ENCODE results near the gene MARVELD3. TPM values are rescaled to one million over a fixed set of nuclear protein-coding genes. Genes with fewer than 3 reads are reported as not detected.

The MARVELD3 gene
- total and polyA plus RNA-seq, 9 of the 15 experiments (the other 6 are each of a cell fraction or from before 2014, with no cell fraction given), result 0.03 to 0.07 (median 0.07) TPM; not detected in 6

DNA sequence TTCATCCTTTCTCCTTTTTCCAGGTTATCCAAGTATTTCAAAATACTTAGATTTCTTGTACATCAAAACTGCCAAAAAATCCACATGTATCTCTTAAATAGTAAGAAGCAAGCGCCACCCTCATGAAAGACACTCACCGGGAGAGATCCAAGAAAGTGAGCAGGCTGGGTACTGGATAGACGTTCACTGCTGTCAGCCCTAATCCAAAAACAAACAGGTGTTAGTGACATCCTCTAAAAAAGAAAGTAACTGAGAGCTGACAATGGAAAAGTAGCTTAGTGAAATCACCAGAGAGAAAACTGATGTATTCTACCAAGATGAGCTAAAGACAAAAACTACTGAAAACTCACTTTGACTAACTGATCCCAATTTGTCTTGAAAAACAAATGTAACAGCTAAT is 46.1 kb downstream of the MARVELD3 start (continued):
- TF ChIP-seq REST (IDR thresholded peaks at IDR 0.05; ENCODE audit: borderline replicate concordance), result no peak
- TF ChIP-seq REST (CRISPR knock-in tag; IDR thresholded peaks at IDR 0.05; ENCODE audit: low read depth), result no peak
- no peak for TF ChIP-seq MTA1 (IDR thresholded peaks at IDR 0.05; ENCODE audit: borderline replicate concordance)
- no peak for TF ChIP-seq ZNF668 (CRISPR knock-in tag; IDR thresholded peaks at IDR 0.05)
- TF ChIP-seq ZNF766 (CRISPR knock-in tag; conservative IDR thresholded peaks at IDR 0.05), result no peak
- TF ChIP-seq ATF1 (CRISPR knock-in tag; IDR thresholded peaks at IDR 0.05), result no peak
- no peak for TF ChIP-seq ATF1 (tag; IDR thresholded peaks at IDR 0.05)
- TF ChIP-seq, protein P1, sequence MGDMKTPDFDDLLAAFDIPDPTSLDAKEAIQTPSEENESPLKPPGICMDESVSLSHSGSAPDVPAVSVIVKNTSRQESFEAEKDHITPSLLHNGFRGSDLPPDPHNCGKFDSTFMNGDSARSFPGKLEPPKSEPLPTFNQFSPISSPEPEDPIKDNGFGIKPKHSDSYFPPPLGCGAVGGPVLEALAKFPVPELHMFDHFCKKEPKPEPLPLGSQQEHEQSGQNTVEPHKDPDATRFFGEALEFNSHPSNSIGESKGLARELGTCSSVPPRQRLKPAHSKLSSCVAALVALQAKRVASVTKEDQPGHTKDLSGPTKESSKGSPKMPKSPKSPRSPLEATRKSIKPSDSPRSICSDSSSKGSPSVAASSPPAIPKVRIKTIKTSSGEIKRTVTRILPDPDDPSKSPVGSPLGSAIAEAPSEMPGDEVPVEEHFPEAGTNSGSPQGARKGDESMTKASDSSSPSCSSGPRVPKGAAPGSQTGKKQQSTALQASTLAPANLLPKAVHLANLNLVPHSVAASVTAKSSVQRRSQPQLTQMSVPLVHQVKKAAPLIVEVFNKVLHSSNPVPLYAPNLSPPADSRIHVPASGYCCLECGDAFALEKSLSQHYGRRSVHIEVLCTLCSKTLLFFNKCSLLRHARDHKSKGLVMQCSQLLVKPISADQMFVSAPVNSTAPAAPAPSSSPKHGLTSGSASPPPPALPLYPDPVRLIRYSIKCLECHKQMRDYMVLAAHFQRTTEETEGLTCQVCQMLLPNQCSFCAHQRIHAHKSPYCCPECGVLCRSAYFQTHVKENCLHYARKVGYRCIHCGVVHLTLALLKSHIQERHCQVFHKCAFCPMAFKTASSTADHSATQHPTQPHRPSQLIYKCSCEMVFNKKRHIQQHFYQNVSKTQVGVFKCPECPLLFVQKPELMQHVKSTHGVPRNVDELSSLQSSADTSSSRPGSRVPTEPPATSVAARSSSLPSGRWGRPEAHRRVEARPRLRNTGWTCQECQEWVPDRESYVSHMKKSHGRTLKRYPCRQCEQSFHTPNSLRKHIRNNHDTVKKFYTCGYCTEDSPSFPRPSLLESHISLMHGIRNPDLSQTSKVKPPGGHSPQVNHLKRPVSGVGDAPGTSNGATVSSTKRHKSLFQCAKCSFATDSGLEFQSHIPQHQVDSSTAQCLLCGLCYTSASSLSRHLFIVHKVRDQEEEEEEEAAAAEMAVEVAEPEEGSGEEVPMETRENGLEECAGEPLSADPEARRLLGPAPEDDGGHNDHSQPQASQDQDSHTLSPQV (IDR thresholded peaks at IDR 0.05), result no peak
